BE2C (cell line): ENCODE results near the gene MORC3.
A peak's percentile ranks its signal among the peaks of the same experiment; 100 is the strongest.
"Not testable (repeated sequence)": the region's sequence is repeated elsewhere in the genome, so short reads cannot be mapped to it uniquely, and the experiment has no call there.

Experiments used
- DNase-seq: peaks from one replicate; pipeline ENCODE4 v3.0.0-alpha.2; 2020
- H3K27me3 ChIP-seq: fragments of 250-450 bp; sonication (Bioruptor Pico); 2 replicates; pipeline ENCODE4 v1.5.1; 2020; ENCODE audit warnings: mild to moderate bottlenecking
- H3K36me3 ChIP-seq: fragments of 250-450 bp; sonication (Bioruptor Pico); 2 replicates; pipeline ENCODE4 v1.5.1; 2020; ENCODE audit warnings: mild to moderate bottlenecking
- H3K4me1 ChIP-seq: fragments of 250-450 bp; sonication (Bioruptor Pico); 2 replicates; pipeline ENCODE4 v1.5.1; 2020
- H3K4me3 ChIP-seq: 2 replicates; pipeline ENCODE4 v1.5.1; 2011; ENCODE audit warnings: low read depth, low read length
- H3K9me3 ChIP-seq: fragments of 250-450 bp; sonication (Bioruptor Pico); 2 replicates; pipeline ENCODE4 v1.5.1; 2020
- TF ChIP-seq, protein P1 (sequence below): IDR thresholded peaks from 2 replicates; pipeline ENCODE4 v1.5.1; 2012; ENCODE audit warnings: mild to moderate bottlenecking, low read depth, low read length

MORC3 gene

DNA sequence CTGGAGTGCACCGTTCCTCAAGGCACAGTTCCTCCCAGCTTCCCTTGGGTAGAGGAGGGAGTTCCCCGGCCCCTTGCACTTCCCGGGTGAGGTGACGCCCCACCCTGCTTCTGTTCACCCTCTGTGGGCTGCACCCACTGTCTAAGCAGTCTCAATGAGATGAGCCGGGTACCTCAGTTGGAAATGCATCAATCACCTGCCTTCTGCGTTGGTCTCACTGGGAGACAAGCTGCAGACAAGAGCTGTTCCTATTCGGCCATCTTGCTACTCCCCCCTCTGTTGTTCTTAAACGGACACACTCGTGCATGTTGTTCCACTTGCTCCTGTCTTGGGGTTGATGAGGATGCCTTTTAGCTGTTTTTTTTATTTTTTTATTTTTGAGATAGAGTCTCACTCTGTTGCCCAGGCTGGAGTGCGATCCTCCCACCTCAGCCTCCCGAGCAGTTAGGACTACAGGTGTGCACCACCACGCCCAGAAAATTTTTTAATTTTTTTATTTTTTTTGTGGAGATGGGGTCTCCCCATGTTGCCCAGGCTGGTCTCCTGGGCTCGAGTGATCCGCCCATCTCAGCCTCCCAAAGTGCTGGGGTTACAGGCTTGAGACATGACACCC lies 3.0 kb upstream of the MORC3 start:
- no peaks in the 10 kb centered on the region for H3K27me3 ChIP-seq
- H3K4me3 ChIP-seq: no peak overlapping the region
- H3K4me1 ChIP-seq: no peaks in the 10 kb centered on the region
- H3K36me3 ChIP-seq: no peaks in the 10 kb centered on the region
- TF ChIP-seq, protein P1, sequence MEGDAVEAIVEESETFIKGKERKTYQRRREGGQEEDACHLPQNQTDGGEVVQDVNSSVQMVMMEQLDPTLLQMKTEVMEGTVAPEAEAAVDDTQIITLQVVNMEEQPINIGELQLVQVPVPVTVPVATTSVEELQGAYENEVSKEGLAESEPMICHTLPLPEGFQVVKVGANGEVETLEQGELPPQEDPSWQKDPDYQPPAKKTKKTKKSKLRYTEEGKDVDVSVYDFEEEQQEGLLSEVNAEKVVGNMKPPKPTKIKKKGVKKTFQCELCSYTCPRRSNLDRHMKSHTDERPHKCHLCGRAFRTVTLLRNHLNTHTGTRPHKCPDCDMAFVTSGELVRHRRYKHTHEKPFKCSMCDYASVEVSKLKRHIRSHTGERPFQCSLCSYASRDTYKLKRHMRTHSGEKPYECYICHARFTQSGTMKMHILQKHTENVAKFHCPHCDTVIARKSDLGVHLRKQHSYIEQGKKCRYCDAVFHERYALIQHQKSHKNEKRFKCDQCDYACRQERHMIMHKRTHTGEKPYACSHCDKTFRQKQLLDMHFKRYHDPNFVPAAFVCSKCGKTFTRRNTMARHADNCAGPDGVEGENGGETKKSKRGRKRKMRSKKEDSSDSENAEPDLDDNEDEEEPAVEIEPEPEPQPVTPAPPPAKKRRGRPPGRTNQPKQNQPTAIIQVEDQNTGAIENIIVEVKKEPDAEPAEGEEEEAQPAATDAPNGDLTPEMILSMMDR: no peak
- DNase-seq: no peak
- no peaks in the 10 kb centered on the region; the same call in 1 of the 2 replicates for H3K9me3 ChIP-seq

DNA sequence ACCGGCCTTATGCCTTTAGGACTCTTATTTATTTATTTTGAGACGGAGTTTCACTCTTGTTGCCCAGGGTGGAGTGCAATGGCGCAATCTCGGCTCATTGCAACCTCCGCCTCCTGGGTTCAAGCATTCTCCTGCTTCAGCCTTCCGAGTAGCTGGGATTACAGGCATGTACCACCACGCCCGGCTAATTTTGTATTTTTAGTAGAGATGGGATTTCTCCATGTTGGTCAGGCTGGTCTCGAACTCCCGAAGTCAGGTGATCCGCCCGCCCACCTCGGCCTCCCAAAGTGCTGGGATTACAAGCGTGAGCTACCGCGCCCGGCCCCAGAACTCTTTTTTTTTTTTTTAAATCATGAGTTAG lies 611 bp upstream of the MORC3 start:
- H3K27me3 ChIP-seq, H3K9me3 ChIP-seq, H3K4me1 ChIP-seq, DNase-seq, H3K36me3 ChIP-seq: not testable (repeated sequence)
- peak overlapping the region; percentile 57 for H3K4me3 ChIP-seq

DNA sequence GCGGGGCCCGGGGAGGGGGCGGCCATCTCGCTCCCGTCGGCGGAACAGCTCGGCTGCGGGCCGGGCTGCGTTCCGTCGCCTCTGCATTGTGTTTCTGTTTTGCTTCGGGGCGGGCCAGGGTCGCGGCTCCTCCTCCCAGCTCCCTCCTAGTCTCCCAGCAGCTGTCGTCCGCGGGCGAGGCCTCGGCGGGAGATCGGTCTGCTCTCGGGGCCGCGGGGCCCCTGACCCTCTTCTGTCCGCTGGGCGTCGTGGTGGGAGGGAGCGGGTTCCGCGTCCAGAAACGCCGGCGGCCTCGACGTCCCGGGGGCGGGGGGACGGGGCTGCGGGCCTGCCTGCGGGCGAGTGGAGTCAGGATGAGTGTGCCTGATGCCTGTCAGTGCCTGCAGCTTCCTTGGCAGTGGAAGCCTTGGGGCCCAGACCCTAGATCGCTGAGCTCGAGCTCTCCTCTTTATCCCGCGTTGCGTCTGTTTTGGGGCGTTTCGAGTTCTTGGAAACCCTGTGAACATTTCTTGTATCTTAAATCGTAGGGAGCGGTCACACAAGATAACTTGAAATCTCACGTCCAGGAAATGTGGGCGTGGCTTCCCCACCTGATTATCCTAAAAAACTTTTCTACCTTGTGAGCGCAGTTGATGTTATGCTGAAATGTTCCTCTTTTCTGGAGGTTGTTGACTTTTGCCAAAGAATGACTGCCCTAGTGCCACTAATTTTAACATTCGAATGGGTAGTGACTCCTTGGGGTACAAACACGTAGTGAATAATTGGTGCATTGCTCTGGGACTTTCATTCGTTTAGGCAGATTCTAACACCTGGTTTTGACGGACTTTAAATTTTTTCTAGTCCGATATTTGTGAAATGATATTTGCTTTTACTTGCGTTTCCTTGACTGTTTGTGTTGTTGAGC lies 676 bp downstream of the MORC3 start:
- no peak for DNase-seq
- TF ChIP-seq, protein P1: no peak
- H3K4me1 ChIP-seq: no peaks in the 10 kb centered on the region

DNA sequence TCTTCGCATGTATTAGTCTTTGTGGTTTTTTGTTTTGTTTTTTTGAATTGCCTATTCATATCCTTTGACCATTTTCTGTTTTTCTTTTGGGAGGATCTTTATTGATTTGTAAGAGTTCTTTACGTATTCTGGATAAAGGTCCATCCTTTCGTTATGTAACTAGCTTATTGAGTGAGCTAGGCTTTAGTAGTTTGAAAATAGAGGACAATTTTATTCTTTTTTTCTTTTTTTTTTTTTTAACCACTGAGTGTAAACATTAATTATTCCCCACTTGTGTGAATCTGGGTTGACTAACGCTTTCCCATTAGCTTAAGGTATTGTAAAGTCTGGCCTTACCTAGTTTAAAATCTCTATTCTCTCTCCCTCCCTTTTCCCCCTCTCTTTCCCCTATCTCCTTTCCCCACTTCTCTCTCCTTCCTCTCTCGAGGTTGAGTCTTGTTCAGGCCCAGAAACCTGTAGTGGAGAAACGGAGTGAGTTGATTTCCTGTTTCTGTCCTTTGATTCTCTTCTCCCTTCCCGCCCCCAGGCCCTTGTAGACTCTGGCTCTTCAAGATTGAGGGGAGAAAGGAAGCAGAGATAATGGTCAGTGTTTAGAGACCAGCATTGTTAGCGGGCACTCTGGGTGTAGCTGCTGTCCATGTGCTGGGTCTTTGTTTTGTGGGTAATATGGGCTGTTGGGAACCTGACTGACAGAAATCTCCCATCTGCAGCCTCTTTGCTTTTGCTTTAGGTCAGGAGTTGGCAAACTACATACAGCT lies 1.5 kb downstream of the MORC3 start:
- TF ChIP-seq, protein P1: no peak
- Histone ChIP-seq H3K4me3 (peak overlapping the region; percentile 81), H3K27me3 (no peaks in the 10 kb centered on the region), H3K4me1 (no peaks in the 10 kb centered on the region), H3K36me3 (no peaks in the 10 kb centered on the region; the same call in 1 of the 2 replicates), H3K9me3 (no peaks in the 10 kb centered on the region; the same call in 1 of the 2 replicates)
- peak; percentile 9 for DNase-seq

More for the DNA sequence above, 676 bp downstream of the MORC3 start:
- Histone ChIP-seq H3K27me3 (no peaks in the 10 kb centered on the region), H3K4me3 (peak overlapping the region; percentile 81), H3K9me3 (no peaks in the 10 kb centered on the region; the same call in 1 of the 2 replicates), H3K36me3 (no peaks in the 10 kb centered on the region; the same call in 1 of the 2 replicates)

DNA sequence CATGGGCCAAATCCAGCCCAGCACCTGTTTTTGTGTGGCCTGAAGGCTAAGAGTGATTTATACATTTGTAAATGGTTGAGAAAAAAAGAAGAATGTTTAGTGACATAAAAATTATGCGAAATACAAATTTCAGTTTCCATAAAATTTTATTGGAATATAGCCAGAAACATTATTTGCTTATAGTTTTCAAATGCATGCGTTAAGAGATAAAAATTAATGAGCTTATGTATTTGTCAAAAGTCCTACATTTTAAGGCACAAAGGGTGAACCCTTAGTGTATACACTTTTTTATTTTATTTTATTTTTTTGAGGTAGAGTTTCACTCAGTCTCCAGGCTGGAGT lies 2.1 kb downstream of the MORC3 start:
- Histone ChIP-seq H3K27me3 (no peaks in the 10 kb centered on the region), H3K36me3 (no peaks in the 10 kb centered on the region; the same call in 1 of the 2 replicates), H3K4me1 (no peaks in the 10 kb centered on the region), H3K4me3 (peak overlapping the region; percentile 81), H3K9me3 (no peaks in the 10 kb centered on the region; the same call in 1 of the 2 replicates)
- TF ChIP-seq, protein P1: no peak
- DNase-seq: no peak

DNA sequence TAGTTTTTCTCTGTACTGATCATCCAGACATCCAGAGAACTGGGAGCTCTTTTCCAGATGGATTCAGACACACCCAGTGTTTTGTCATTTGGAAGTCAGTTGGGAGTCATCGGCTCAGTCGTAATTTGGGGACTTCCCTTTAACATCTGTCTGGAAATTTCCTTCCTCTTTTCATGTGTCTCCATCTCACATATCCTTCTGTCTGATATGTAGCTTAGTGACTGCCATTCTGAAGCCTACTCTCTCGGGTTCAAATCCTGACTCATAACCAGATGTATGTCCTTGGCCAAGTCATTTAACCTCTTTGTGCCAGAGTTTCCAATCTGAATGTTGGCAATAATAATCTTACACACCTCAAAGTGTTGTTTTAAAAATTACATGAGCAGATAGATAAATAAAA lies 3.0 kb downstream of the MORC3 start:
- no peak for DNase-seq
- H3K27me3 ChIP-seq: no peaks in the 10 kb centered on the region
- TF ChIP-seq, protein P1: no peak
- no peaks in the 10 kb centered on the region; the same call in 1 of the 2 replicates for H3K36me3 ChIP-seq
- no peaks in the 10 kb centered on the region; the same call in 1 of the 2 replicates for H3K9me3 ChIP-seq
- H3K4me3 ChIP-seq: no peak overlapping the region
- no peaks in the 10 kb centered on the region for H3K4me1 ChIP-seq
